GM19193 (cell line): ENCODE measurements around the gene MTG1.

Experiments
- POLR2A ChIP-seq: IDR thresholded peaks from 4 replicates; pipeline ENCODE4 v1.6.1; 2011; ENCODE audit not compliant: insufficient read depth, insufficient read length; ENCODE audit errors: extremely low read depth

MTG1 gene

GRCh38 chr10:133458710-133459453, 64.9 kb downstream of the MTG1 start:
- no peak for TF ChIP-seq POLR2A

GRCh38 chr10:133459454-133460207, 65.7 kb downstream of the MTG1 start:
- TF ChIP-seq POLR2A = no peak

- TF ChIP-seq POLR2A = no peak
Observed at GRCh38 chr10:133460208-133460769, 66.3 kb downstream of the MTG1 start.

DNA sequence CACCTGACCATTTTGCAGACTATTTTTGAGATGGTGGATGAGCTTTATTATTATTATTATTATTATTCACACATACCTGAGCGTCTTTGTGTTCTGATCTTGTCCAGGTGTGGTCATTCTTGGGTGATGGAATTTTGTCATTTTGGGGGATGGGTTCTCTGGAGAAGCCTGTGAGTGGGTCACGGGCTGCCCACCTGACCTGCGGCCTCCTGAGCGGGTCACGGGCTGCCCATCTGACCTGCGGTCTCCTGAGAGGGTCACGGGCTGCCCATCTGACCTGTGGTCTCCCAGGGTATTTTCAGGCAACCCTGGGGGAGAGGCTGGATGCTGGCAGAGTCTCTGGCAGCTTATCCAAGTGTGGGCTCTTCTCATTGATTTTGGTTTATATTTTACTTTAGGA, 67.1 kb downstream of the MTG1 start:
- TF ChIP-seq POLR2A = no peak

DNA sequence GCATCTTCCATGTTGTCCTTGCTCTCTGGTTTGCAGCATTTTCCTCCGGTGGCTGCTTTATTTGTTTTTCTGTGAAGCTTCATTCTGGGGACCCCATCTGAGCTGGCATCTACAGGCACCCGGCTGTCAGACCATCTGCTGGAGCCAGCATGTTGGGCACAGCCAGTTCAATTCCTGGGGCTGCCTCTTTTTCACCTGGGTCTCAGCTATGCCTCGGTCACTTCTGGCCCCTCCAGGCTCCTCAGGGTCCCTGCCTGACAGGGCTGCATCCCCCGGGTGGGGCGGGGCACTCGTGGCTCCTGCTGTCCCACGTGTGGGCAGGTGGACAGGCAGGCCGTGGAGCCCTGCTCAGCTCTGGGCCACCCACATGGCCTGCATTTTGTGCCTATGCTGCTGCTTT, 67.9 kb downstream of the MTG1 start:
- no peak for TF ChIP-seq POLR2A

DNA sequence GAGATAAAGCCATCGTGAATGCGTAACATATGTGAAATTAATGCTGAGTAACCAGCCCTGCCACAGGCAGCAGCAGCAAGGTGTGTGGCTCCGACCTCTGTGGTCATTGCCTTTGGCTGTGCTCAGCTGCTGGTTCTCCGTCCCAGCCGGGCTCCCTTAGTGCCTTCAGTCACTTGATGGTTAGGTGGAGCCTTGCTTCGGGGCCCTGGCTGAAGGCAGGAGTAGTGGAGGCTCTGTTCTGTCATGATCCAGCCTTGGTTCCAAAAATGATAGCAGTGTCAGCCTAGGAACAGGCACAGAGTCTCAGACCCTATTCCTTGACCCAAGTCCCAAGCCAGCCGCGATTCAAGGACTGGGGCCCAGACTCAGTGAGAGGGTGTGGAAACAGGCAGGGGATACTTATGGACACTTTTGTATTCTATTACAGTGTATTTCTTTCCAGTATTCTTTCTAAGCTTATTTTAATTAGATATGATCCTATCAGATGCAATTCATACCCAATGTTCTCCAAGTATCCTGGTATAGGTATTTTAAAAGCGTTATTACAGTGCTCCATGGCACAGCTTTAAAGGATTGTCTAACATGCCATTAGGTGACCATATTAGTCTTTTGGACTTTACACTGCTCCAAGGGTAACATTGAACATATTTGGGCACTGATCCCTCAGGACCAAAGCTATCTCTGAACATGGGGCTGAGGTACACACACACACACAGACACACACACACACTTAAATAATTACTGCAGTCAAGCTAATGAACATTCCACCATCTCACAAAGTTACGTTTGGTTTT, 68.8 kb downstream of the MTG1 start:
- TF ChIP-seq POLR2A = no peak

- no peak for TF ChIP-seq POLR2A
Observed at GRCh38 chr10:133464582-133465031, 70.7 kb downstream of the MTG1 start.

GRCh38 chr10:133465191-133465949, 71.4 kb downstream of the MTG1 start:
- no peak for TF ChIP-seq POLR2A

DNA sequence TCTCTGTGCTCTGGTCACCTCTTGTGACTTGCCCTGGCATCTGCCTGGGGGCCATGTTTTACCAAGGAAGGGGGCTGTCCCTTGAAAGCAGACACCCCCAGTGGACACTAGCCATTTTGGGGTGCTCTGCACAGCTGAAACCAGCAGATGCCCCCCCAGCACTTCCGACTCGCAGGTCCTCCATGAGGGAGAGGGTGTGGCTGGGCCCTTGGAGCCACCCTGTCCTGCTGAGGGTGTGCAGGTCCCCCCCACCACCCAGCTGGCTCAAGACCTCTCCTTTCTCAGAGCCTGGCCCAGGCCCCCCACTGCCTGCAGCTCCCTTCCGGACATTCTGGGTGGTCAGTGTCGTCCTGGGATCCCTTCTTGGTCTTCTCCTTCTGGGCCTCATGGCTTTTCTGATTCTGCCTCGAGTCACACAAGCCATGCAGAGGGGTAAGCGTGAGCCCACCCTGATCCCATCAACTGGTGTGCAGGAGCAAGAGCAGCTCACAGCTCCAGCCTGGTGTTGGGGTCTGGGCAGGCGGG, 72.1 kb downstream of the MTG1 start:
- TF ChIP-seq POLR2A = no peak

GRCh38 chr10:133466683-133467275, 72.8 kb downstream of the MTG1 start:
- TF ChIP-seq POLR2A = no peak

- no peak for TF ChIP-seq POLR2A
Observed at GRCh38 chr10:133467286-133467911, 73.4 kb downstream of the MTG1 start.

GRCh38 chr10:133471300-133472109, 77.5 kb downstream of the MTG1 start:
- no peak for TF ChIP-seq POLR2A
